ENCODE data around the gene ZC3H7B. TPM values are rescaled to one million over a fixed set of nuclear protein-coding genes. Genes with fewer than 3 reads are reported as not detected.

Gene ZC3H7B
- polyA plus RNA-seq, 2 of the 4 experiments (the other 2 are of a cell fraction) = 12.4 to 22.8 TPM

GRCh38 chr22:41324821-41325528 lies 23.6 kb downstream of the ZC3H7B start:
- Histone ChIP-seq H3K4me2 (no peak overlapping the region), H3K9me3 (no peaks in the 10 kb centered on the region), H3K27ac (no peak overlapping the region), H3K4me1 (no peaks in the 10 kb centered on the region), H3K4me3 (no peak overlapping the region)
- POLR2A ChIA-PET = no interaction called here
- 82% methylated on average over 5 of the region's 5 CpGs for WGBS (ENCODE audit: missing lambda C conversion rate)
- DNase-seq (ENCODE audit: low read depth in 1 of 2, low spot score in 1 of 2) (no peak), FAIRE-seq (no peak), ATAC-seq (no peak)
- TF ChIP-seq PBX3 (IDR thresholded peaks at IDR 0.05) = no peak
- no peak for TF ChIP-seq HOXB13 (CRISPR knock-in tag; IDR thresholded peaks at IDR 0.05; ENCODE audit: low read depth)
- no peak for TF ChIP-seq HDAC2 (IDR thresholded peaks at IDR 0.05)
- TF ChIP-seq POLR2A (IDR thresholded peaks at IDR 0.05; ENCODE audit: low read length) = no peak
- no peak for TF ChIP-seq CHD2 (IDR thresholded peaks at IDR 0.05; ENCODE audit: low read length, partially characterized antibody)
- no peak for TF ChIP-seq ZC3H11A (IDR thresholded peaks at IDR 0.05)
- TF ChIP-seq HEYL (CRISPR knock-in tag; IDR thresholded peaks at IDR 0.05) = no peak
- TF ChIP-seq KDM1A (IDR thresholded peaks at IDR 0.05; ENCODE audit: low read depth) = no peak
- no peak for TF ChIP-seq GATA3 (IDR thresholded peaks at IDR 0.05; ENCODE audit: borderline replicate concordance)
- no peak for TF ChIP-seq FOSL2 (IDR thresholded peaks at IDR 0.05)
- no peak for TF ChIP-seq FOSL2 (CRISPR knock-in tag; IDR thresholded peaks at IDR 0.05)
- TF ChIP-seq SMC3 (IDR thresholded peaks at IDR 0.05) = no peak
- TF ChIP-seq RFX5 (IDR thresholded peaks at IDR 0.05) = no peak
- TF ChIP-seq MAFK (IDR thresholded peaks at IDR 0.05; ENCODE audit: partially characterized antibody) = no peak
- CTCF ChIA-PET = no interaction called here

- Histone ChIP-seq H3K4me1 (no peaks in the 10 kb centered on the region), H3K4me3 (no peak overlapping the region), H3K4me2 (no peak overlapping the region), H3K27ac (no peak overlapping the region), H3K9me3 (no peaks in the 10 kb centered on the region)
- ATAC-seq (peak in 1 of 2 experiments; percentile 34; a peak in 2 of 6 replicates), DNase-seq (ENCODE audit: low read depth in 1 of 2, low spot score in 1 of 2) (no peak), FAIRE-seq (no peak)
- ChIA-PET POLR2A (no interaction called here), CTCF (interaction anchor here (0.6 to 1.0 kb wide), 2 partner anchors 8 to 235 kb away, joined by 3 to 5 read pairs; partner anchors contain the start of gene EP300)
- WGBS (ENCODE audit: missing lambda C conversion rate) = 94% methylated on average over 12 of the region's 16 CpGs
- TF ChIP-seq ATOH8 (CRISPR knock-in tag; IDR thresholded peaks at IDR 0.05; ENCODE audit: low read depth) = no peak
- no peak for TF ChIP-seq TP53 (CRISPR knock-in tag; IDR thresholded peaks at IDR 0.05)
- no peak for TF ChIP-seq BHLHE40 (IDR thresholded peaks at IDR 0.05; ENCODE audit: low read depth, low read length)
- no peak for TF ChIP-seq HOXA7 (CRISPR knock-in tag; IDR thresholded peaks at IDR 0.05)
- TF ChIP-seq PHF8 (IDR thresholded peaks at IDR 0.05; ENCODE audit: borderline replicate concordance, low read depth) = no peak
- TF ChIP-seq POLR2A (IDR thresholded peaks at IDR 0.05; ENCODE audit: low read length) = no peak
- no peak for TF ChIP-seq JUNB (IDR thresholded peaks at IDR 0.05)
- TF ChIP-seq EHF (CRISPR knock-in tag; IDR thresholded peaks at IDR 0.05) = no peak
- no peak for TF ChIP-seq ZNF302 (CRISPR knock-in tag; IDR thresholded peaks at IDR 0.05)
- TF ChIP-seq RFX5 (IDR thresholded peaks at IDR 0.05) = no peak
- TF ChIP-seq BCL3 (IDR thresholded peaks at IDR 0.05) = no peak
- TF ChIP-seq ELK1 (IDR thresholded peaks at IDR 0.05; ENCODE audit: low read depth, low read length) = no peak
- TF ChIP-seq PBX3 (IDR thresholded peaks at IDR 0.05) = no peak
- TF ChIP-seq EP300 (IDR thresholded peaks at IDR 0.05) = no peak
- no peak for TF ChIP-seq HES2 (IDR thresholded peaks at IDR 0.05)
- TF ChIP-seq HOXB13 (CRISPR knock-in tag; IDR thresholded peaks at IDR 0.05; ENCODE audit: low read depth) = no peak
- TF ChIP-seq RCOR1 (IDR thresholded peaks at IDR 0.05; ENCODE audit: low read depth, low read length) = no peak
- no peak for TF ChIP-seq USF2 (IDR thresholded peaks at IDR 0.05)
- no peak for TF ChIP-seq RNF2 (IDR thresholded peaks at IDR 0.05; ENCODE audit: borderline replicate concordance, low read depth)
Measured at GRCh38 chr22:41327124-41327523, 25.8 kb downstream of the ZC3H7B start.

All from A549 (cell line).